ENCODE measurements around the gene ATAT1. TPM values are rescaled to one million over a fixed set of nuclear protein-coding genes. Genes with fewer than 3 reads are reported as not detected.
A peak's percentile ranks its signal among the peaks of the same experiment; 100 is the strongest.

ATAT1 gene
- total and polyA plus RNA-seq, 2 of the 13 experiments (the other 11 are each of a cell fraction or from before 2014, with no cell fraction given), result 9.2 to 23.6 TPM

GRCh38 chr6:30614044-30614842 is 12.4 kb upstream of the ATAT1 start (continued):
- TF ChIP-seq ZNF761 (CRISPR knock-in tag; conservative IDR thresholded peaks at IDR 0.05) (no peak), ZNF563 (CRISPR knock-in tag; IDR thresholded peaks at IDR 0.05) (no peak), GRHL1 (CRISPR knock-in tag; conservative IDR thresholded peaks at IDR 0.05) (no peak), ZNF33B (CRISPR knock-in tag; IDR thresholded peaks at IDR 0.05) (0 out of 2 replicates have a peak, but pooled peaks have one; percentile 38), ZNF17 (CRISPR knock-in tag; IDR thresholded peaks at IDR 0.05) (no peak), SNAPC2 (CRISPR knock-in tag; IDR thresholded peaks at IDR 0.05) (0 out of 2 replicates have a peak, but pooled peaks have one; percentile 24), NFRKB (IDR thresholded peaks at IDR 0.05) (no peak), KLF13 (CRISPR knock-in tag; IDR thresholded peaks at IDR 0.05) (no peak), ZNF367 (CRISPR knock-in tag; IDR thresholded peaks at IDR 0.05; ENCODE audit: borderline replicate concordance) (no peak), SOX13 (IDR thresholded peaks at IDR 0.05) (0 out of 2 replicates have a peak, but pooled peaks have one; percentile 9), SOX13 (CRISPR knock-in tag; conservative IDR thresholded peaks at IDR 0.05 in 1 of 2, IDR thresholded peaks at IDR 0.05 in 1 of 2) (no peak), ZNF281 (CRISPR knock-in tag; IDR thresholded peaks at IDR 0.05; ENCODE audit: borderline replicate concordance) (no peak), HNRNPUL1 (IDR thresholded peaks at IDR 0.05; ENCODE audit: low read depth, low read length) (no peak), KAT2B (IDR thresholded peaks at IDR 0.05; ENCODE audit: borderline replicate concordance, low read depth, low read length) (no peak), EZH2 (conservative IDR thresholded peaks at IDR 0.05; ENCODE audit: low read depth, low read length) (no peak), ARNT2 (CRISPR knock-in tag; IDR thresholded peaks at IDR 0.05; ENCODE audit: low read depth) (0 out of 2 replicates have a peak, but pooled peaks have one; percentile 60), POGZ (CRISPR knock-in tag; IDR thresholded peaks at IDR 0.05) (no peak), PRDM4 (CRISPR knock-in tag; IDR thresholded peaks at IDR 0.05; ENCODE audit: borderline replicate concordance) (no peak), CTCF (CRISPR knock-in tag; IDR thresholded peaks at IDR 0.05) (no peak), TGIF2 (CRISPR knock-in tag; IDR thresholded peaks at IDR 0.05) (no peak; the same call in 1 of the 2 replicates)
